ENCODE results near the gene COPS8.

Gene COPS8

DNA sequence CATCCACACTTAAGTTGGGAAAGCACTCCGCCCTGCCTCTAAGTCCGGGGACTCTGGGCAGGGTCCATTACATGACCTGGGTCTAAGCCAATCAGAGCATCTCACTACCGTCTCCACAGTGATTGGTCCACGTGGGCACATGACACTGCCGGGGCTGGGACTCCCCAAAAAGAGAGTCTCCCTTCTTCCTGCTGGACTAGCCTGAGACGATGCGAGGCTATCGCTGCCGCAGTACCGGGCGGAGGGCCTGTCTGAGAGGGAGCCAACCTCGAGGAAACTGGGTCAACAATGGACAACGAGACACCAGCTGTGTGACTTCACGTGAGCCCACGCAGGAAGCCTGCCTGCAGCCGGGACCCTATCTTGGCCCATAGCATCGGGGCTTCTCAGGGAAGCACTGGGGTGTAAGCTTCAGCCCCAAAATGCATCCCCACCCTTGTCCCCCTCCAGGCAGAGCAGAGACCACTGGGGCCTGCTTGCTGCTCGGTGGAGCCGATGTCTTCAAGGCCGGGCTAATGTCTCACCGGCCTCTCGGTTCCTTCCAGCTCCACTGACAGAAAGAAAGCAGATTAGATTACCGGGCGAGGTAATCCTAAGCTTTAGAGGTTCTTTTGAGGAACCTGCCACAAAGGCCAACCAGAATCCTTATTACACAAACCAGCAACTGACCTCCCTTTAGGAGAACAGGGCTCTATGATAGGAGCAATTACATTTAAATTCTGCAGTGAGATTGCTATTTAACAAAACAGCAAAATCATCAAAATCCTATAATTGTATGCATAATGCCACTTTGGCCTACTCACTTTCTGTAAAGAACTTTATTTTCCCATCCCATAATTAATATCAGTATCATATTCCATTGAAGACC lies 21.3 kb upstream of the COPS8 start:
- no peak for DNase-seq (ENCODE audit: low read depth in 3 of 3)

DNA sequence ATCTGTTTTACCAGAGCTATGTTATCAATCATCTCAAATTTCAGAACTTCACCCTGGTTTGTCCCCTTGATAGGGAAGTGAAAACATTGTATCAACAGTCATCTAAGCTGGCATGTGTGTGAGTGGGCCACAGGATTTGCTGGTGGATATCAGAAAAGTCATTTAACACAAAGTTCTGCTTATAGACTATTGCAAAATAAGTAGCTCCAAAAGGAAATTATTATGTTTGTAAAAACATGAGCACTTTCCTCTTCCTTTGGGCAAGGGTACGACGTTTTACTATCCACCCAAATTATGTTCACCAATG lies 20.7 kb upstream of the COPS8 start:
- DNase-seq (ENCODE audit: low read depth in 3 of 3) = no peak

DNA sequence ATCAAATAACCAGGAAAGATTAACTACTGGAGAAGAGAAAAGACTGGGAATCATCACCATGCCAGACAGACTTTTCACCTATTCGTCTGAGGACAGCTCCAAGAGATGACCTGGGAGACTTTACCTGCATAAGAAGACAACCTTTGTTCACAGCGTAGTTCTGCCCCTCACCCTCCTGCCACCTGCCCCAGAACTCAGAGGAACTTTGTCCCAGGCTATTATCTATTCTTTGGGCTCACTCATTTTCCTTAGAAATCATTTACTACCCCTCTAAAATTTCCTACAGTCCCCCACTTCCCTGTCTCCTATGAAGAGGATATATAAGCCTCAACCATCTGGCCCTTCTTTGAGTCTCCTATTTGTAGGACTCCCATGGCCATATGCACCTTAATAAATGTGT lies 19.3 kb upstream of the COPS8 start:
- no peak for DNase-seq (ENCODE audit: low read depth in 3 of 3)

- no peak for DNase-seq (ENCODE audit: low read depth in 3 of 3)
Observed at GRCh38 chr2:237068005-237068576, 17.6 kb upstream of the COPS8 start.

GRCh38 chr2:237072067-237072931 lies 13.4 kb upstream of the COPS8 start:
- peak; percentile 44 to 63 (median 55) for DNase-seq (ENCODE audit: low read depth in 3 of 3)

DNA sequence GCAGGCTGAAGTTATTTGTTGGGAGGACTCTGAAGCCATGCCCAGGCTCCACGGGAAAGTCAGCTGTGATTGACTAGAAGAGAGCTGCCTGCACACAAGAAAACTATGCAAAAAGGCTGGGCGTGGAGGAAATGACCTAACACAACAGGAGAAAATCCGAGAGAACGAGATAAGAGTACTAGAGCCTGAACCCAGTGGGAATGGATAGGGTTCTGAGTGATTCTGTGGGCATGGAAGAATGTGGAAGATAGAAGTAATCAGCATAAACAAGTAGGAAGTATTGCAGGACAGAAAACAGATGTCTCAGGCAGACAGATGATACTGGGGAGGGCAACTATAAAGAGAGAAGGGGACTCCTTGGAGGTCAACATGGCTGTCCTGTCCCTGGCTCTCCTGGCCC lies 12.1 kb upstream of the COPS8 start:
- DNase-seq (ENCODE audit: low read depth in 3 of 3) = no peak

DNA sequence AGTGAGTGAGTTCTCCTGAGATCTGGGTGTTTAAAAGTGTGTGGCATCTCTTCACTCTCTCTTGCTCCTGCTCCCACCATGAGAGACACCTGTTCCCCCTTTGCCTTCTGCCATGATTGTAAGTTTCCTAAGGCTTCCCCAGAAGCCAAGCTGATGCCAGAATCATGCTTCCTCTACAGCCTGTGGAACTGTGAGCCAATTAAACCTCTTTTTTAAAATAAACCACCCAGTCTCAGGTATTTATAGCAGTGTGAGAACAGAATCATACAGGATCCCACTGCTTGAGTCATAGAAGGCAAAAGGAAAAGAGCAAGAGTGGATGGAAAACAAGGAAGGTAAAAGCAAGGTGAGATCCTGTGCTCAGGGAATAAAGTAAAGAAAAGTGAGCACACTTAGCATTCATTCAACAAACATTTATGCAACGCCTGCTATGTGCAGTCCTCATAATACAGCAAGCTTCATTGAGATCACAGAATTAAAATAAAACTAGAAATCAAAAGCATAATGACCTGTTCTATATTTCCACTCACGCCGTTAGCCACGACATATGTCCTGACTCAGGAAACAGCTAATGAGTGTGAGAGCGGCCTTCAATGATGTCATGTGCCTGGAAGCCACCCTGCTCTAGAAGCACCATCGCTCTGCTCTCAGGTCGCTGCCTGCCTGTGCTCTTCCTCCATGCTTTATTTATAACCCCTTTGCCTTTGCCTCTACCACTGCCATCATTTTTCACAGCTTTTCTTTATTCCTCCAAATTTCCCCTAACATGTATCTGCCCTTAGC lies 11.3 kb upstream of the COPS8 start:
- no peak for DNase-seq (ENCODE audit: low read depth in 3 of 3)

DNA sequence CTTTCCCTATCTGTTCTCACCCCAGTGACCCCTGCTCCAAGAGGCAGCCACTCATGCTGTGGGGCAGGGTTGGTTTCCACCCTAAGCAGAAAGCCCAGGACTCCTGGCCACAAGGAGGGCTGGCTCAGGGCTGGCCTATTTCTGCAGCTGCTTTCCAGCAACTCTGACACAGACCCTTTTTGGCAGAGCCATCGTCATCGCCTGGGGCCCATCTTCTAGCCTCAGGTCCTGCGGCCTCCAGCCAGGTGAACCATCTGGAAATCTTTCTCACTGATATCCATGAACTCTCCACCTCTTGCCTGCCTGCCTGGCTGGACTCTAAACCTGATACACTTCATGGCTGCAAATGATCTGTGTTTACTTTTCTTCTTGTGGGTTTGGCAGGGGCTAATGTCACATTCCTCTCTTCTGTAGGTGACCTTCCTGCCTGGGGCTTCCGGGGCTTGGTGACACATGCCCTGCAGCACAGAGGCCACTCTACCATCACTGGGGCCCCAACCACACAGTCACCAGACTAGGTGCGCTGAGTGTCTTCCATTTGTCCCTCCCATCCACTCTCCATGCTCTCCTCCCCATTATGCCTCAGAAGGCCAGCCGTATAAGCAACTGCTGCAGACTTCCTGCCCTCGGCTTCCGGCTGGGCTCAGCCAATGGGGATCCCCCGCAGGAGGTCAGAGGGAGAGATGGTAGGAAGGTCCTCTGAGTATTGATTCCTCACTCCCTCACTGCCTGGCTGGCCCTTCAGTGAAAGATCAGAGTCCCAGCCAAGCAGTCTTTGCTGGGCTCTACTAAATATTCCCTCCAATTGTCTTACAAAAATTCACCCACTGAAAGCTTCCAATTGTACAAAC lies 9.7 kb upstream of the COPS8 start:
- no peak for DNase-seq (ENCODE audit: low read depth in 3 of 3)

DNA sequence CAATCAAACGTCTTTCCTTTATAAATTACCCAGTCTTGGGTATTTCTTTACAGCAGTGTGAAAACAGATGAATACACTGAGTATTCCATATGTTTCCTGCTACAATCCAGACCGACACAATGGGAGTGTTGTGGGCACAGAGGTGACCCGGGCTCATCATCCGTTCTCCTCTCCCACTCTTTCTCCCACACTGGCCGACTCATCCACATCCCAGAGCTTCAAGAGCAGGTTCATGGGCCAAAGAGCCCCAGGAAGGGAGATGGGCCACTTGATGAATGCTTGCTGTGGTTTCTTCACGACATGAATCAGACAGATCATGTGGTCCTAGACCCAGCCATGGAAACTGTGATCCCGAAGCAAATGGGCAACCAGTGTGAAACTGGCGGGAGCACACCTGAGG lies 4.1 kb upstream of the COPS8 start:
- no peak for DNase-seq (ENCODE audit: low read depth in 3 of 3)

DNA sequence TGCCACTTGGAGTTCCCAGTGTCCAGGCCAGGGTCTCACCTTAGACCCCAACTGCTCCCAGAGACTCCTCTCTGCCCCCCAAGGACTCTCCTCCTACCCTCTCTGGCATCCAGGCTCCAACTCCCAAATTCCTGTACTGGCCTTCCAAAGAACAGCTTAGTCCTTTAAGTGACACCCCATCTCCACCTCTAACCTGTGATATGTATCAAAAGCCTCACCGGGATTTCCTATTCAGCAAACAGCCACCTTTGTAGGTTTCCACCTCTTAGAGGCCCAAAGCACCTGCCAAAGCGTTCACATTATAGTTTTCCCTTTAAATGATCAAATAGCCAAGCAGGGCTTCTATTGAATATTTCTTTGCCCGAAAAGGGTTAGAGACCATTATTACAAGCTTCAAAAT lies 2.7 kb upstream of the COPS8 start:
- DNase-seq (ENCODE audit: low read depth in 3 of 3) = no peak

DNA sequence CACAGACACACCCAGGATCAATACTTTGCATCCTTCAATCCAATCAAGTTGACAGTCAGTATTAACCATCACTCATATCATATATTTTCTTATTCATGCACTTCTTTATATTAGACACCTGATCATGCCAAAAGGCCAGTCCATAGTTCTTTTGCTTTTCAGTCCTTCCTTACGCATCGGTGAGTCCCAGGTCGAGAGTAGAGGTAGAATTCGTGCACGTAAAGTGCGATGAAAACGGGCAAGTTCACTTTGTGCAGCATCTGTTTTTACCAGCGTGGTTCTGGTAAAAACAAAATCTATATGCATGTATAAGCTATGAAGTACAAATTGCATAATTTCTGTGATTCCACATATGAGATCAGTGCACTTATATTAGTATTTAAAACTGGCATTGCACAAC lies 1.2 kb upstream of the COPS8 start:
- DNase-seq (ENCODE audit: low read depth in 3 of 3) = no peak

GRCh38 chr2:237090906-237091305 lies 5.2 kb downstream of the COPS8 start:
- no peak for DNase-seq (ENCODE audit: low read depth in 3 of 3)

DNA sequence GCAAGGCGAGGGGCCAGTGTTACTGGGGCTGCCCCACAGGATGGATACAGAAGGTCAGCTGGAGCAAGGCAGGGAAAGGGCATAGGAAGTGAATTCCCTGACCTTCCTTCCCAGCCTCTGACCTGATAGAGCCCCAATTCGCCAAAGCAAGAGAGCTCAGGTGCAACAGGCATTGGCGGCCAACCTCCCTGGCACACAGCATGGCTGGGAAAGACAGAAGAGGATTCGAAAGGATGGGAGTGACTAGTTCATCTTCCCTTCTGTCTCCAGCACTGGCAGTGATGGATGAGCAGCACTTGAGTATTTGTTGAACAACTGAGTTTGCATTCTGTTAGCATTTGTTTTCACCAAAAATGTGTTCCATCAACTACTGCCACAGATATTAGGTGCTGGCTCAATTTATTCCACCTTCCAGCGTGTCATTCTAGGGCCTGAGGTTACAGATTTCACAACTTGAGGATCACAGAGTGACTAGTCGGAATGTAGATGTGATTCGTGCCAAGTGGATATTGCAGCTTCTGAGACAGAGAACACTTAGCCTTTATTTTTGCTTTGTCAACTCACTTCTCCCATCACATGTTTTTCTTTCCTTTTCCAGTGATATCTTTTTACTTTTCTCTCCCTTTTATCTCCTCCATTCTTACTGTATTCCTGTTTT lies 6.2 kb downstream of the COPS8 start:
- DNase-seq (ENCODE audit: low read depth in 3 of 3) = no peak

DNA sequence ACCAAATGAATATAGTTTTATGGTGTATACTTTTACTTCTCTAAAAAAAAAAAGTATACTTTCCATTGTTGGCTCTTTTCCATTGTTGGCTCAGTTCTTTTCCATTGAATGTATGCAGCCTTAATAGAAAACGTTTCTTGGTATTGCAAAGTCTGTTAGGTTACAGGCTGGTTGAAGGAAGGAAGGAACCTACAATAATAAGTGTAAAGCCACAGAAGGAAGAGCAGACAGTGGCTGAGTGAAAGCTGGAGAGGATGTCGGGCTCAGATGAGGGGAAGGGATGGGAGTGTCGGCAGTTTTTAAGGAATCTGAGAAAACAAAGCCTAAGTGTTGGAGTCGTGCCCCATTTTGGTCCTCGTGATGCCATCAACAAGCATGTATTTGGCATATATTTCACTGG lies 6.8 kb downstream of the COPS8 start:
- no peak for DNase-seq (ENCODE audit: low read depth in 3 of 3)

DNA sequence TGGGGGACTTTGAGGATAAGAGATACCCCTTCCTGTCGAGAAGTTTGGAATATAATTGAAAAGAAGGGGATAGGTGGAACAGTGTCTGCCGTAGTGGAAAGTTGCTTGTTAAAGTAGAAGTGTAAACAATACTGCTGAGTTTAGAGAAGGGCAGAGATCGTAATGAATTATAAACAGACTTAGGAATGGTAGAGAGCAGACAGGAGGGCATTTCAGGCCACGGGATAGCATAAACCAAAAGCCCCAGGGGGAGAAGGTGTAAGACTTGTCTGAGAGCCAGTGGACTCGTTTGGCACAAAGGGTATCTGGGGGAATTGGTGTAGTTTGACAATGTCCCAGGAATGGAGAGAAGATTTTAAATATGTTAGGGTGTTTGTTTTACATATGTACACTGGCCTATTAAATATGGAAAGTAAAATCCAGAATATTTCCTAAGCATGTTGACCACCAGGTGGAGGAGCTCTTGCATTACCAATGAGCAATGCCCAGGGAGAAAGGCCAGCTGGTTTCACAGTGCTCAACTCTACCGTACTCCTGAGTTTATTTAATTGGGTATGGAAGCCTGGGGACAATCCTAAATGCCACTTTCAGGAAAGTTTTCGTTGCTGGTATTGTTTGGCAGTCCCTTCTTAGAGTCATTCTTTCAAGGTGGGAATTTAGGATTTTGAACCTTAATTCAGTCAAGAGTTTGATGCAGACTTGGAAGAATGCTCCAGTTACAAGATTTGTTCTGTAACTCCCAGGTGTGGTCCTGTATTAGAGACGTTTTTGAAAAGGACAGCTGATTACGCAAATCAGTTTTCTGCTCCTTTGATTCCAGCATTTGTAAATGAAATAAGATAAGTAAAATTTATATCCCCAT lies 7.5 kb downstream of the COPS8 start:
- DNase-seq (ENCODE audit: low read depth in 3 of 3) = no peak

- DNase-seq (ENCODE audit: low read depth in 3 of 3) = no peak
Observed at GRCh38 chr2:237096201-237096600, 10.5 kb downstream of the COPS8 start.

DNA sequence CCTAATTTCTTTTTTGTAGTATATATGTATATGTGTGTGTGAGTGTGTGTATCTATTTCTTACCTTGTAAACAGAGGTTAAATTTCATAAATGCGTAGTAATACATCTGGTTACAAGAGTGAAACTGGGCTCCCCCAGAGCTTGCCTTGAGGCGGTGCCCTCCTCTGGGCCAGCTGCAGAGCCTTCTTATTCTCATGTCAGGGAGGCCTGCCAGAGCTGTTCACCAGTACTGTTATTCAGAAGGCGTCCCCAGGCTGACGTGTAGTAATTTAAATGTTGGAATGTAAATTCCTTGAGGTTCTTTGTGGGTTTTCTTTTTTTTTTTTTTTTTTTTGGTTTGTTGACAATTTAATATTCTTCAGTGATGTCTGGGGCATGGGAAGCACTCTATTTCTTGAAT lies 11.2 kb downstream of the COPS8 start:
- DNase-seq (ENCODE audit: low read depth in 3 of 3) = no peak

- DNase-seq (ENCODE audit: low read depth in 3 of 3) = no peak
Observed at GRCh38 chr2:237097326-237097910, 11.7 kb downstream of the COPS8 start.

Data from stimulated activated CD4-positive, alpha-beta T cell treated with anti-CD3 and anti-CD28 coated beads, TNF-alpha, amount 100 ng/mL, for 4 hours (primary cell).